ENCODE data around the gene F2RL1.
"Not testable (repeated sequence)": the region's sequence is repeated elsewhere in the genome, so short reads cannot be mapped to it uniquely, and the experiment has no call there.

Gene F2RL1

GRCh38 chr5:76818844-76819831, at the start of gene F2RL1:
F2RL1 (plus strand) TSS chr5:76819030; CDS start chr5:76819183, 153 bp downstream.
- peak; percentile 76 for DNase-seq

- DNase-seq = not testable (repeated sequence)
Measured at GRCh38 chr5:76771041-76771440, 47.8 kb upstream of the F2RL1 start.

- peak; percentile 71 for DNase-seq
Measured at GRCh38 chr5:76771705-76772405, 47.0 kb upstream of the F2RL1 start.

- no peak for DNase-seq
Measured at GRCh38 chr5:76775921-76776320, 42.9 kb upstream of the F2RL1 start.

- no peak for DNase-seq
Measured at GRCh38 chr5:76776391-76776790, 42.4 kb upstream of the F2RL1 start.

GRCh38 chr5:76780616-76781015, 38.2 kb upstream of the F2RL1 start:
- DNase-seq = not testable (repeated sequence)

- no peak for DNase-seq
Measured at GRCh38 chr5:76781775-76782174, 37.1 kb upstream of the F2RL1 start.

GRCh38 chr5:76782444-76782843, 36.4 kb upstream of the F2RL1 start:
- DNase-seq = no peak

GRCh38 chr5:76787237-76787636, 31.6 kb upstream of the F2RL1 start:
- DNase-seq = peak; percentile 95

GRCh38 chr5:76788362-76788761, 30.5 kb upstream of the F2RL1 start:
- DNase-seq = no peak

- DNase-seq = not testable (repeated sequence)
Measured at GRCh38 chr5:76789275-76789674, 29.6 kb upstream of the F2RL1 start.

GRCh38 chr5:76789991-76790581, 28.7 kb upstream of the F2RL1 start:
- no peak for DNase-seq

GRCh38 chr5:76790632-76791290, 28.1 kb upstream of the F2RL1 start:
- DNase-seq = peak; percentile 97

- no peak for DNase-seq
Measured at GRCh38 chr5:76791461-76791860, 27.4 kb upstream of the F2RL1 start.

- peak; percentile 48 for DNase-seq
Measured at GRCh38 chr5:76794871-76795270, 24.0 kb upstream of the F2RL1 start.

- DNase-seq = no peak
Measured at GRCh38 chr5:76799588-76799987, 19.2 kb upstream of the F2RL1 start.

- no peak for DNase-seq
Measured at GRCh38 chr5:76800579-76800978, 18.3 kb upstream of the F2RL1 start.

GRCh38 chr5:76801159-76801802, 17.5 kb upstream of the F2RL1 start:
- DNase-seq = peak; percentile 94

GRCh38 chr5:76801803-76802195, 17.0 kb upstream of the F2RL1 start:
- DNase-seq = no peak

GRCh38 chr5:76804266-76804665, 14.6 kb upstream of the F2RL1 start:
- DNase-seq = no peak

- DNase-seq = peak; percentile 95
Measured at GRCh38 chr5:76805821-76806505, 12.9 kb upstream of the F2RL1 start.

- peak; percentile 85 for DNase-seq
Measured at GRCh38 chr5:76807296-76807695, 11.5 kb upstream of the F2RL1 start.
